Measurements from ENCODE around the gene ALCAM.

- TF ChIP-seq RAD21 (IDR thresholded peaks at IDR 0.05 in 1 of 2, conservative IDR thresholded peaks at IDR 0.05 in 1 of 2; ENCODE audit: low read depth in 2 of 2, low read length in 2 of 2): no peak
- no peak for TF ChIP-seq CTCF (IDR thresholded peaks at IDR 0.05; ENCODE audit: control extremely low read depth in 1 of 3, insufficient read depth in 1 of 3, low read depth in 1 of 3, low read length in 3 of 3)
- no peak for TF ChIP-seq EZH2 (IDR thresholded peaks at IDR 0.05; ENCODE audit: low read depth, low read length, severe bottlenecking)
- no peak for TF ChIP-seq POLR2AphosphoS5 (IDR thresholded peaks at IDR 0.05; ENCODE audit: low read depth, low read length)
- TF ChIP-seq NANOG (IDR thresholded peaks at IDR 0.05; ENCODE audit: insufficient read depth, low read depth, low read length, poor library complexity, severe bottlenecking): no peak
- TF ChIP-seq TCF12 (IDR thresholded peaks at IDR 0.05; ENCODE audit: low read depth, low read length): no peak
- TF ChIP-seq MAX (IDR thresholded peaks at IDR 0.05): no peak
- TF ChIP-seq RXRA (IDR thresholded peaks at IDR 0.05; ENCODE audit: insufficient read depth, low read depth, low read length): no peak
Observed at GRCh38 chr3:105398437-105398836, 31.7 kb downstream of the ALCAM start.

Data from H1 (cell line).